AG09309 (cell line): ENCODE data around the gene TBC1D24.

Experiments
- DNase-seq: peaks from one replicate; pipeline ENCODE4 v3.0.0-alpha.2; 2010; ENCODE audit warnings: low read depth
- H3K4me3 ChIP-seq: 2 replicates; pipeline ENCODE4 v1.5.1; 2011; ENCODE audit warnings: mild to moderate bottlenecking, low read depth, low read length, moderate library complexity; ENCODE audit not compliant: control insufficient read depth
- CTCF ChIP-seq: IDR thresholded peaks from 2 replicates; pipeline ENCODE4 v1.5.1; 2011; ENCODE audit warnings: mild to moderate bottlenecking, low read depth, low read length, inconsistent platforms; ENCODE audit not compliant: insufficient read depth, control insufficient read depth; ENCODE audit errors: missing control alignments

The TBC1D24 gene

GRCh38 chr16:2462031-2462866 is 12.7 kb upstream of the TBC1D24 start:
- no peak overlapping the region for H3K4me3 ChIP-seq
- no peak for TF ChIP-seq CTCF
- no peak for DNase-seq

GRCh38 chr16:2464333-2464732 is 10.6 kb upstream of the TBC1D24 start:
- DNase-seq: no peak
- no peak overlapping the region for H3K4me3 ChIP-seq
- TF ChIP-seq CTCF: no peak

GRCh38 chr16:2465653-2466415 is 9.1 kb upstream of the TBC1D24 start:
- peak; percentile 24 for TF ChIP-seq CTCF
- no peak overlapping the region for H3K4me3 ChIP-seq
- no peak for DNase-seq

- no peak for DNase-seq
- peak overlapping the region; percentile 39 for H3K4me3 ChIP-seq
Measured at GRCh38 chr16:2466667-2467527, 8.0 kb upstream of the TBC1D24 start.

GRCh38 chr16:2467528-2468232 is 7.2 kb upstream of the TBC1D24 start:
- H3K4me3 ChIP-seq: peak overlapping the region; percentile 39
- no peak for DNase-seq

More at GRCh38 chr16:2466667-2467527, 8.0 kb upstream of the TBC1D24 start:
- TF ChIP-seq CTCF: no peak

More at GRCh38 chr16:2467528-2468232, 7.2 kb upstream of the TBC1D24 start:
- TF ChIP-seq CTCF: no peak
